Measurements from ENCODE around the gene ZBTB20.

ZBTB20 gene

GRCh38 chr3:114455432-114455831 lies 691.7 kb downstream of the ZBTB20 start:
- DNase-seq: no peak

GRCh38 chr3:114454551-114455251 lies 692.4 kb downstream of the ZBTB20 start:
- no peak for DNase-seq

GRCh38 chr3:114453361-114453780 lies 693.7 kb downstream of the ZBTB20 start:
- DNase-seq: no peak

DNA sequence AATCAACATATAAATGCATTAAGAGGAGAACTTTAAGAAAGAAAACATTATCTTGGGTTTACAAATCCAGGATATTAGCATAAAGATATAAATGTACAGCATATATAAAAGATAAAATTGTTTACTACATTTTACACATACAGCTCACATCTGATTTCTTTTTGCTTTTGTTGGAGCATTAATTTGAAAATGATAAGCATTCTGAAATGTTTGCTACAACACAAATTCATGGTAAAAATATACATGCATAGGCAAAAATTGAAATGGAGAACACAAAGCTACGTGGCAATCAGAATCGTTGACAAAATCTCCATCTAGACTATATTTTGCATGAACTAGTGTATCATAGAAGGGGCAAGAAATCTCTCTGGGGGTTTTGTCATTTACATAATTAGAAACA lies 694.2 kb downstream of the ZBTB20 start:
- no peak for DNase-seq

- DNase-seq: peak; percentile 18
Measured at GRCh38 chr3:114452256-114452655, 694.8 kb downstream of the ZBTB20 start.

DNA sequence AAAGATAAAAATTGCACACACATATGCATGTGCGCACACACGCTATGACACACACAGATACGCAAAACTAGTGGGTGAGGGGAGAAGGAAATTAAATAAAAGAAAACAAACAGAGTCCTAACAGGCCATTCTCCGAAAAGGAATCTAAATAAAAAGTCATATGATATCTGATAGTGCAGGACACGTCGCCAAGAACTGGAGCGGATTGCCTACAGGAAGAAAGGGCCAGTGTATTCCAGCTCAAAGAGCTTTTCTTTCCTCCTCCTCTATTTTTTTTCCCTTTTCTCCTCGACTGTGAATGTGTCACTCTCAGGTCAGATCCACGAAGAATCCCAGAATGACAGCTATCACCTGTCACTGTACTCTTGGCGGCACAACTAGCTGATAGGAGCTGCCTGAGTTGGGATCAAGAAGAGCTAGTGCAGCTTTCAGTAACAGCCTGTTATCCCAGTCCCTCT lies 695.5 kb downstream of the ZBTB20 start:
- peak; percentile 83 for DNase-seq

DNA sequence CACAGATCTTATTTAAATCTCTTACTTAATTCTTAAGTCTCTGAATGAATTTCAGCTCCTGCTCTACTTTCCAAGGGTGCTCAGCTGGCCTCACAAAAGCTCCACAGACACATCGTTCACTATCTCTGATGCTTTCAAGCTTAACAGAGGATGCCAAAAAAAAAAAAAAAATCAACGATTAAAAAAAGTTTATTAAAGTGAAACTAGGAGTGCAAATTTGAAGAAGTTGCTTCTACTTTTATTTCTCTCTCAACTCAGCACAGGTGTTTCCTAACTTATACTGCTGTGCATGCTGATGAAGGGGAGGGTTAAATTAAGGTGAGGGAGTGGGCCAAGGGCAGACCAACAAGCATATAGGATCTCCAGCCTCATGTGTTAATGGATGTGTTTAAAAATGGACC lies 696.0 kb downstream of the ZBTB20 start:
- DNase-seq: no peak

GRCh38 chr3:114450008-114450596 lies 697.0 kb downstream of the ZBTB20 start:
- peak; percentile 34 for DNase-seq

GRCh38 chr3:114449271-114450007 lies 697.6 kb downstream of the ZBTB20 start:
- peak; percentile 41 for DNase-seq

GRCh38 chr3:114447950-114448479 lies 699.1 kb downstream of the ZBTB20 start:
- no peak for DNase-seq

DNA sequence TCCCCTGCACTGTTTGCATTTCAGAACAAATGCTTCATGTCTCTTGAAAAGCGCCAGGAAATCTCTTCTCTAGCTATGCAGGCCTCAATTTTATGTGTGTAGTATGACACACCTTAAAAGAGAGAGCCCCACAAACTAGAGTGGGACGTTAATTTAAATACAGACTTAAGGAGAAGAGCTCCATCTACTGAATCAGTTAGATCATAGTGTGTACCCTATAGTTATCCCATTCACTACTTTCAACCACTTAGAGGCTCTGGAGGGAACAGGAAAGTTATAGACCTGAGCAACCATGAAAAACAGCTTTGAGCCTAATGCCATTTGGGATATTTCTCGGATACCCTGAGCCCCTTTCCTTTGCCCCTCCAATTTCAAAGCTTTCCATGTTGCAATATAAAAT lies 699.5 kb downstream of the ZBTB20 start:
- DNase-seq: no peak

DNA sequence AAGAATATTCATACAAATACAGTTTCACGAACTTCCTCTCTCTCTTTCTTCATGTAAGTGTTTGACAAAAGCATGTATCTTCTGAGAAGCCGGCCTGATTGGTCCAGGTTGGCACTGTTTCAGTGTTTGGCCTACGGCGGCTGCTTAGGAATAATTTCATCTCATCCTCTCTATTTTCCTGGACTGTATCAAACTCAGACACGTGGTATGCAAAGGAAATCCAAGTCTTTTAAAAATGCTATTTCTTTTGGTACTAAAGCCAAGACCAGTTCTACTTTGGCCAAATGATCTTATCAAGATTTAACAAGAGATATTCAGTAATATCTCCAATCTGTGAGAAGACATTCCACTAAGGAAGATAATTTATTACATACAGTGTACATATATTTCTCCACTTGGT lies 700.5 kb downstream of the ZBTB20 start:
- no peak for DNase-seq

DNA sequence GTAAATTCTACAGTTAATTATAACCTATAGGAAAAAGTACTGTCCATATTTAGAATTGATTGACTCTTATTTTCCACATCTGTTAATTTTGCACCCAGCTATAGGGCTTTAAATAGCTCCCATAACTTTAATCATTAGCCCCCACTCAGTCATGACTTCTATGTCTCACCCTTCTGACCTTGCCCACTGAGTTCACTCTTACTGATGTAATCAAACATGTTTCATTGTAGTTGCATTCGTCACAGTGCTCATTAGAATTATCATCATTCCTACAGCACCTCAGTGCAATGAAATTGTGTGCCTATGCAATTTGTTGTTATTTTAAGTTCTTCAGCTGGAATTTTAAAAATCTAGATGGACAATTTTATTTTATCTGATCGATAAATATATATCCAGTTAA lies 701.9 kb downstream of the ZBTB20 start:
- DNase-seq: no peak

- DNase-seq: no peak
Measured at GRCh38 chr3:114444216-114444615, 702.9 kb downstream of the ZBTB20 start.

DNA sequence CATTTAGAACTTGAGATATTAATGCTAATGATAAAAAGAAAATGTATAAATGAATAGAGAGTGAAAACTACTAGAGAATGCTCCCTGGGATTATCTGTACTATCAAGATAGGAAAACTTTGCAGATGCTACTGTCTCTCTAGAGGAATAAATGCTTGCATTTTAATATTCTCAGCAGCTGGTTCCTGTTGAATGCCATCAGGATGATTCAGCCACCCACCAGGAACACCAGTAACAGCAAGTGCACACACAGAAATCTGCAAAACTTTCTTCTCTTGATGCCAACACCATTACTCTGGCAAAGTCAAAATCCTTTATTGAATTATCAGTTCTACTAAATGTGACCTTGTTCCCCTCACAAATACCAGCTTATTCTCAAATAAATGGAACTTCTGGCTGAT lies 704.8 kb downstream of the ZBTB20 start:
- DNase-seq: no peak

- no peak for DNase-seq
Measured at GRCh38 chr3:114441386-114441785, 705.7 kb downstream of the ZBTB20 start.

DNA sequence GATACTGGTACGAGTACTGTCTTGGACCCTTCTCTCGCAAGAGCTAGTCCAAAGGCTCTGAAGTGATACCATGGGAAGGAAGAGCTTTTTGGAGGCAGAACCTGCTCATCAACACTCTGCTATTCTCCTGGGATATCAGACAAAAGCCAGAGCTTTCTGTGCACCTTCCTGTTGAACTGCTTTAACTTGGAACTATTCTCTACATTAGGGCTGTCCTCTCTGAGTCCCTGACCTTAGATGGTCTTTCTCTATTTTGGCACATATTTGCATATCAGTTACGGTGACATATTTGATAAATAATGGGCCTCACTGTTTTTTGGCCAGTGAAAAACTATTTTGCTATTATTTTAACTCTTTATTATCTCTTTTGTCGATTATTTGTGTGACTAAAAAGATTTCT lies 706.4 kb downstream of the ZBTB20 start:
- DNase-seq: no peak

DNA sequence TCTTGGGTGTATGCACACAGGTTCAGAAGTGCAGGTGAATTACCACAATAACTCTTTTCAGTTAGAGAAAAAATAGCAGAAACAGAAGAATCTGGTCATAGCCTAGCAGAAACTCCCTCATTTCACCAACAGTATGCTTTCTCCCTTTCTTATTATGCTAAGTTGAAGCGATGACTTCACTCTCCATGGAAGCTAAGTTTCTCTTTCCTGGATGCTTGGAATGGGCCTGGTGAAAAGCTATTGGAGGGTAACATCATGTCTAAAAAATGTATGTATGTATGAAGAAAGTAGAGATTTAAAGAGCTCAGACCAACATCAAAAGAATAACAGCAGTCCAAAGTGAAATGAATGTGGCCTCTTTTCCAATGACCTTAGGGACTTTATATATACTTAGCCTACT lies 707.8 kb downstream of the ZBTB20 start:
- no peak for DNase-seq

GRCh38 chr3:114437897-114438296 lies 709.2 kb downstream of the ZBTB20 start:
- no peak for DNase-seq

DNA sequence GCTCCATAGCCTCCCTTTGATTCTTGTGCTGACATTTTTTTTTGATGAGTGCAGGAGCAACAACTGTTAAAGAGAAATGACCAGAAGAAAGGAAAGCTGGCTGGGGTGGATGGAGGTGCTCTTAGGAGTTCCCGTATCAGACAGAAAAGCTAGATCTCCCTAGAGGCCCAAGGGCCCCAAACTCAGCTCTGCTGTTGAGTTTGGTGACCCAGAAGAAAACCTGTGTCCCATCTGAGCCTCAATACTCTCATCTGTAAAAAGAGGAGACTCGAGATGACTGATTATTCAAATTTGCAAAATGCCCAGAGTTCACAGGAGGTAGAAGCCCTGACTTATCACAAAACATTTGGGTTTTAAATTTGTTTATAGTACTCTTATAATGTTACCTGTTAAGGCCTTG lies 710.9 kb downstream of the ZBTB20 start:
- no peak for DNase-seq

DNA sequence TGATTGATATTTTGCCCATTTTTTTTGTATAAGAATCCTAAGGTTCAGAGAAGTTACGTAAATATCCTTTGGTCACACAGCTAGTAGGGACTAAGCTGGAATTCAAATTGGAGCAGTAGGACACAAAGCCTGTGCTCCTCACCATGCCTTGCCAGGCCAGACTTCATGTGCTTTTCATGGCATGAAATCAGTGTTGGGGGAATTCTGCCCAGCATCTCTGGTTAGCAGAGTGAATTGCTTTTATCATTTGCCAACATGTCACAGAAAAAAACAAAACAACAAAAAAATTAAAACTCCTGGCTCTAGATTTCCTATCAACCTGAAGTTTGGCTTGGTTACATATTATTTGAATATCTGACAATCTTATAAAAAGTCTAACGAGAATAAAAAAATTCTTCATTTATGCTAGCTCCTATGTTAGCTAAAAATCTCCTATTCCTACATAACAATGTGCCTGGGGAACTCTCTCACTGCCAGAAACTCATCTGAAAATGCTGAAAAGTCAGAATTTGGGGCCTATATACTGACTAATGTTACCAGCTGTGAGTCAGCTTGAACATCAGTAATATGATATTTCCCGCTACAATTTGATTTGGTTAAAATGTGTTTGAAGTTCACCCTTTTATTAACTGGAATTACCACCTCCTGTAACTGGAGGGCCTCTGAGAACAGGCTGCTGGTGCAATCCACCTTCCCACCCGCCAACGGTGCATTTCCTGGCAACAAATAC lies 711.5 kb downstream of the ZBTB20 start:
- DNase-seq: no peak

- DNase-seq: no peak
Measured at GRCh38 chr3:114432310-114432709, 714.8 kb downstream of the ZBTB20 start.

DNA sequence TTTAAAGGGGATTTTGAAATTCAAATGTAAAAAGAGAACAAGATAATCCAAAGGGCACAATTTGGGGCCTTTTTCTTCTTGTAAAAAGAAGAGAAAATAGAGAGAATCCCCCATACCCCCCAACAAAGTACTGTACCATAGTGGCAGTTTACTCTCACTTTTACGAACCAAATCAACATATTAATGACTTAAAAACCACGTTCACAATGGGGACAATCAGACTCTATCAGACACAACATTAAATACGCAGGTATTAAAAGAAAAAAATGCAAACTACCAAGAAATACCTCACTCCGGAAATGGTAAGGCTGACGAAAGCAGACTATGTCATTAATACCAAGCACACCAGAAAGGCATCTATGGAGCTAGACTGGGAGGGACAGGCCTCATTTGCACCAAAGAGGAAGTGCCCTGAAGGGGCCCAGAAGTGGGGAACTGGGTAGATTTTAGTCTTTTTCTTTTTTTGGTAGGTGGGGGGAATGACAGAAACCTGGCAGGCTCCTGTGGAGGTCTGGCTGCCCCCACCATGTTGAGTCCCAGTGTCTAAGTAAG lies 719.0 kb downstream of the ZBTB20 start:
- DNase-seq: no peak
